Endothelial cell of umbilical vein (primary cell): ENCODE measurements around the gene CYFIP1. TPM values are rescaled to one million over a fixed set of nuclear protein-coding genes. Genes with fewer than 3 reads are reported as not detected.

Experiments
- BruUV-seq: library from RNA; stranded (reverse); fragments of 400-500 nt; replicated peaks from 2 replicates; lab custom pipeline; 2021; lab: Mats Ljungman, UMichigan
- CTCF ChIA-PET: fragments of 300-600, 350-600 bp; sonication (Branson Sonifier 250); formaldehyde crosslinking; loops from one replicate; lab custom pipeline; 2021; ENCODE audit warnings: antibody characterized with exemption, inconsistent platforms; lab: Charles Lee
- POLR2A ChIA-PET: fragments of 300-600, 350-600 bp; sonication (Branson Sonifier 250); formaldehyde crosslinking; loops from one replicate; lab custom pipeline; 2021; ENCODE audit warnings: antibody characterized with exemption, inconsistent platforms; lab: Charles Lee
- DNase-seq: peaks from one replicate; pipeline ENCODE4 v3.0.0-alpha.2; 2011; ENCODE audit warnings: low read depth, low spot score
- FAIRE-seq: peaks from 2 replicates; lab custom pipeline; 2011; peaks lifted over from hg19 to GRCh38; lab: Jason Lieb, UNC
- H2AFZ ChIP-seq: 2 replicates; pipeline ENCODE4 v1.6.0; 2012; ENCODE audit warnings: low read depth, low read length, control low read depth, inconsistent platforms
- H3K27ac ChIP-seq: 2 replicates; pipeline ENCODE4 v1.5.1; 2011; ENCODE audit warnings: low read depth, mild to moderate bottlenecking, control low read depth, low read length, moderate library complexity; ENCODE audit not compliant: insufficient read depth
- H3K27me3 ChIP-seq, 2 experiments: 2 replicates each; pipeline versions ENCODE4 v1.6.0 to v1.6.1; 2011; ENCODE audit warnings: low read length in 2 of 2, mixed read lengths in 1 of 2; ENCODE audit not compliant: control insufficient read depth in 2 of 2, insufficient read depth in 2 of 2
- H3K36me3 ChIP-seq, 2 experiments: 2 replicates in 1 of 2; 3 replicates in 1 of 2; pipeline ENCODE4 v1.5.1; 2011; ENCODE audit warnings: low read length in 2 of 2, mild to moderate bottlenecking in 1 of 2, moderate library complexity in 1 of 2; ENCODE audit not compliant: control insufficient read depth in 2 of 2, insufficient read depth in 2 of 2; ENCODE audit errors: extremely low read depth in 1 of 2
- H3K4me1 ChIP-seq: 3 replicates; pipeline ENCODE4 v1.5.1; 2011; ENCODE audit warnings: mild to moderate bottlenecking, low read length; ENCODE audit not compliant: control insufficient read depth, insufficient read depth; ENCODE audit errors: extremely low read depth
- H3K4me2 ChIP-seq: 2 replicates; pipeline ENCODE4 v1.6.1; 2011; ENCODE audit warnings: low read length, control low read depth, mixed read lengths; ENCODE audit not compliant: insufficient read depth
- H3K4me3 ChIP-seq, 3 experiments: fragments of 200-600 bp in 1 of 3; sonication (generic), shearing (Covaris generic) in 1 of 3; replicated peaks in 1 of 3; 2 replicates each; pipeline ENCODE4 v1.5.1; 2011 to 2016; ENCODE audit warnings: control low read depth in 3 of 3, low read length in 3 of 3, mild to moderate bottlenecking in 2 of 3, inconsistent platforms in 1 of 3, low read depth in 1 of 3, moderate library complexity in 1 of 3; ENCODE audit not compliant: insufficient read depth in 1 of 3
- H3K79me2 ChIP-seq: 2 replicates; pipeline ENCODE4 v1.6.0; 2012; ENCODE audit warnings: low read length, inconsistent platforms; ENCODE audit not compliant: control insufficient read depth, insufficient read depth
- H3K9ac ChIP-seq: replicated peaks from 2 replicates; pipeline ENCODE3; 2011; ENCODE audit warnings: low read length, control low read depth; ENCODE audit not compliant: insufficient read depth; ENCODE audit errors: extremely low read depth
- H3K9me1 ChIP-seq: replicated peaks from 3 replicates; pipeline ENCODE4 v1.6.0; 2011; ENCODE audit warnings: mild to moderate bottlenecking, low read length; ENCODE audit not compliant: control insufficient read depth, insufficient read depth; ENCODE audit errors: extremely low read depth
- H3K9me3 ChIP-seq: replicated peaks from 2 replicates; pipeline ENCODE4 v1.5.1; 2012; ENCODE audit warnings: low read length, inconsistent platforms; ENCODE audit not compliant: control insufficient read depth, insufficient read depth
- H4K20me1 ChIP-seq: replicated peaks from 2 replicates; pipeline ENCODE3; 2011; ENCODE audit warnings: mild to moderate bottlenecking, low read length; ENCODE audit not compliant: control insufficient read depth, insufficient read depth; ENCODE audit errors: extremely low read depth
- EZH2 ChIP-seq: IDR thresholded peaks from 2 replicates; pipeline ENCODE4 v1.6.1; 2012; ENCODE audit warnings: borderline replicate concordance, low read depth, mild to moderate bottlenecking, moderate library complexity, low read length, inconsistent platforms; ENCODE audit not compliant: severe bottlenecking
- FOS ChIP-seq: IDR thresholded peaks from 2 replicates; pipeline ENCODE4 v1.6.1; 2011; ENCODE audit warnings: mild to moderate bottlenecking, low read length, moderate library complexity, borderline replicate concordance; ENCODE audit not compliant: insufficient read depth
- GATA2 ChIP-seq: IDR thresholded peaks from 2 replicates; pipeline ENCODE4 v1.7.0; 2011; ENCODE audit warnings: low read depth, mild to moderate bottlenecking, moderate library complexity, mixed read lengths, low read length; ENCODE audit not compliant: insufficient read length, insufficient read depth
- JUN ChIP-seq: IDR thresholded peaks from 2 replicates; pipeline ENCODE4 v1.6.1; 2011; ENCODE audit warnings: borderline replicate concordance, low read depth; ENCODE audit not compliant: insufficient read length, insufficient read depth
- MYC ChIP-seq: IDR thresholded peaks from one replicate; pipeline ENCODE4 v1.6.1; 2011; ENCODE audit warnings: mild to moderate bottlenecking, low read depth, low read length
- POLR2A ChIP-seq: IDR thresholded peaks from 2 replicates; pipeline ENCODE4 v1.6.1; 2012; ENCODE audit warnings: low read depth, mild to moderate bottlenecking, control low read depth, low read length
- POLR2AphosphoS5 ChIP-seq: IDR thresholded peaks from 2 replicates; pipeline ENCODE4 v1.6.1; 2012; ENCODE audit warnings: low read depth, mild to moderate bottlenecking, control low read depth, low read length, moderate library complexity; ENCODE audit not compliant: insufficient read depth
- dilution Hi-C: fragments of 300-500 bp; cut with MboI; formaldehyde crosslinking; loops from one replicate; pipeline ENCODE4 v1.15.0; 2019; ENCODE audit warnings: low sequenced_read_pairs; ENCODE audit not compliant: extremely low pct_ligation_motif_present
- intact Hi-C: fragments of 100-400 bp; cut with micrococcal nuclease; formaldehyde crosslinking; loops from one replicate; pipeline ENCODE4 v1.10.0; 2022
- polyA plus RNA-seq, 4 experiments: library from polyadenylated mRNA; depleted of rRNA in 3 of 4; stranded (reverse) in 3 of 4; unstranded in 1 of 4; fragments of >200 nt; gene quantifications; 2 replicates each; pipeline versions ENCODE4 v1.2.1 to v1.2.3, GENCODE V29; 2011 to 2012; ENCODE audit warnings: missing spikeins in 1 of 4
- total RNA-seq: library from RNA; stranded (reverse); gene quantifications from 2 replicates; pipeline ENCODE4 v1.2.3, GENCODE V29; 2021
- TF ChIP-seq, protein P1 (sequence below), 2 donors: IDR thresholded peaks; 1 replicate in 1 of 2; 2 replicates in 1 of 2; pipeline ENCODE4 v1.5.1; 2011; ENCODE audit warnings: low read length in 2 of 2, mild to moderate bottlenecking in 2 of 2, moderate library complexity in 2 of 2, control low read depth in 1 of 2, inconsistent platforms in 1 of 2, low read depth in 1 of 2; ENCODE audit not compliant: insufficient read depth in 1 of 2; ENCODE audit errors: extremely low read depth in 1 of 2
- TF ChIP-seq, protein P2 (sequence below): IDR thresholded peaks from 2 replicates; pipeline ENCODE4 v1.6.1; 2011; ENCODE audit not compliant: insufficient read depth, insufficient read length

The CYFIP1 gene
- total and polyA plus RNA-seq, 2 donors (not counting 3 experiments of a cell fraction or from before 2014, with no cell fraction given): 81.4 to 158 TPM

DNA sequence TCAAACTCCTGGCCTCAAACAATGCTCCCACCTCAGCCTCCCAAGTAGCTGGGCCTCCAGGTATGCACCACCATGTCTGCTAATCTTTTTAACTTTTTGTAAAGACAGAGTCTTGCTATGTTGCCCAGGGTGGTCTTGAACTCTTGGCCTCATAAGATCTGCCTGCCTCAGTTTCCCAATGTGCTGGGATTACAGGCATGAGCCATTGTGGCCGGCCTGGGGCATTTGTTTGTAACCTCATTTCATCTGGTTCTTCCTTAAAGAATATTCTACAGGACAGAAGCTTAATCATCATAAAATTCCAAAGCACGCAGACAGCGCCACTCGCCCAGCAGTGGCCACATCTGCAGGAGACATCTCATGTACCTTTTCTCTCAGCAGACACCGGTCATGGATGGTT, 23.6 kb upstream of the CYFIP1 start:
- Histone ChIP-seq H3K27ac (no peak overlapping the region), H4K20me1 (no peaks in the 10 kb centered on the region), H2AFZ (no peak overlapping the region), H3K9me1 (no peaks in the 10 kb centered on the region), H3K9ac (no peak overlapping the region), H3K4me2 (no peak overlapping the region), H3K27me3 (no peaks in the 10 kb centered on the region), H3K4me3 (no peak overlapping the region), H3K9me3 (no peaks in the 10 kb centered on the region), H3K79me2 (no peaks in the 10 kb centered on the region), H3K36me3 (peaks cover 4 to 16% of the 10 kb centered on the region in 2 experiments), H3K4me1 (no peaks in the 10 kb centered on the region)
- CTCF ChIA-PET: no interaction called here
- DNase-seq (no peak), FAIRE-seq (no peak)
- intact Hi-C loops (no loop called here), dilution Hi-C loops (no loop called here)
- TF ChIP-seq FOS: no peak
- no peak for TF ChIP-seq MYC
- no peak for TF ChIP-seq GATA2
- no peak for TF ChIP-seq POLR2A
- TF ChIP-seq POLR2AphosphoS5: no peak
- TF ChIP-seq, protein P1, sequence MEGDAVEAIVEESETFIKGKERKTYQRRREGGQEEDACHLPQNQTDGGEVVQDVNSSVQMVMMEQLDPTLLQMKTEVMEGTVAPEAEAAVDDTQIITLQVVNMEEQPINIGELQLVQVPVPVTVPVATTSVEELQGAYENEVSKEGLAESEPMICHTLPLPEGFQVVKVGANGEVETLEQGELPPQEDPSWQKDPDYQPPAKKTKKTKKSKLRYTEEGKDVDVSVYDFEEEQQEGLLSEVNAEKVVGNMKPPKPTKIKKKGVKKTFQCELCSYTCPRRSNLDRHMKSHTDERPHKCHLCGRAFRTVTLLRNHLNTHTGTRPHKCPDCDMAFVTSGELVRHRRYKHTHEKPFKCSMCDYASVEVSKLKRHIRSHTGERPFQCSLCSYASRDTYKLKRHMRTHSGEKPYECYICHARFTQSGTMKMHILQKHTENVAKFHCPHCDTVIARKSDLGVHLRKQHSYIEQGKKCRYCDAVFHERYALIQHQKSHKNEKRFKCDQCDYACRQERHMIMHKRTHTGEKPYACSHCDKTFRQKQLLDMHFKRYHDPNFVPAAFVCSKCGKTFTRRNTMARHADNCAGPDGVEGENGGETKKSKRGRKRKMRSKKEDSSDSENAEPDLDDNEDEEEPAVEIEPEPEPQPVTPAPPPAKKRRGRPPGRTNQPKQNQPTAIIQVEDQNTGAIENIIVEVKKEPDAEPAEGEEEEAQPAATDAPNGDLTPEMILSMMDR (IDR thresholded peaks at IDR 0.05; ENCODE audit: extremely low read depth in 1 of 2, insufficient read depth in 1 of 2, low read depth in 1 of 2, low read length in 2 of 2): no peak
- TF ChIP-seq, protein P2, sequence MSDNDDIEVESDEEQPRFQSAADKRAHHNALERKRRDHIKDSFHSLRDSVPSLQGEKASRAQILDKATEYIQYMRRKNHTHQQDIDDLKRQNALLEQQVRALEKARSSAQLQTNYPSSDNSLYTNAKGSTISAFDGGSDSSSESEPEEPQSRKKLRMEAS: no peak
- TF ChIP-seq EZH2: no peak
- no peak for TF ChIP-seq JUN
- no TSS peak for BruUV-seq
- POLR2A ChIA-PET: no interaction called here
